ENCODE measurements around the gene SLC2A5. TPM values are rescaled to one million over a fixed set of nuclear protein-coding genes. Genes with fewer than 3 reads are reported as not detected.

The SLC2A5 gene
- total and polyA plus RNA-seq, 4 donors: 0.16 to 2.8 (median 1.5) TPM

- H3K36me3 ChIP-seq (ENCODE audit: control insufficient read depth in 4 of 4, insufficient read depth in 4 of 4, low read length in 4 of 4): peaks cover 5 to 46% (median 32%) of the 10 kb centered on the region in 4 donors
- no peak overlapping the region for H3K4me3 ChIP-seq
- H3K9me3 ChIP-seq (ENCODE audit: control insufficient read depth in 4 of 4, insufficient read depth in 3 of 4, low read length in 3 of 4): no peaks in the 10 kb centered on the region
- H3K9ac ChIP-seq (ENCODE audit: insufficient read depth in 1 of 2, low read length in 2 of 2): no peak overlapping the region
- no peak for ATAC-seq (ENCODE audit: insufficient read depth, low FRiP score)
- 82 to 92% methylated on average over 14 of the region's 14 CpGs for WGBS, 2 donors
- H3K27ac ChIP-seq (ENCODE audit: low read depth in 1 of 2, low read length in 1 of 2): no peak overlapping the region
- no peak for TF ChIP-seq CTCF (IDR thresholded peaks at IDR 0.05; ENCODE audit: control extremely low read depth, extremely low read depth)
- no peak for DNase-seq
- peaks cover 0 to 14% (median 3%) of the 10 kb centered on the region in 5 donors for H3K4me1 ChIP-seq (ENCODE audit: control insufficient read depth in 5 of 5, insufficient read depth in 5 of 5, low read length in 5 of 5)
- no peaks in the 10 kb centered on the region for H3K27me3 ChIP-seq (ENCODE audit: control insufficient read depth in 3 of 3, insufficient read depth in 3 of 3, low read length in 2 of 3)
Observed at GRCh38 chr1:9106286-9106685, 36.9 kb upstream of the SLC2A5 start.

GRCh38 chr1:9105336-9105867 is 36.0 kb upstream of the SLC2A5 start:
- H3K4me3 ChIP-seq: no peak overlapping the region
- H3K27me3 ChIP-seq (ENCODE audit: control insufficient read depth in 3 of 3, insufficient read depth in 3 of 3, low read length in 2 of 3): no peaks in the 10 kb centered on the region
- DNase-seq: no peak
- no peak for TF ChIP-seq CTCF (IDR thresholded peaks at IDR 0.05; ENCODE audit: control extremely low read depth, extremely low read depth)
- H3K36me3 ChIP-seq (ENCODE audit: control insufficient read depth in 4 of 4, insufficient read depth in 4 of 4, low read length in 4 of 4): peaks cover 5 to 38% (median 26%) of the 10 kb centered on the region in 4 donors
- no peak overlapping the region for H3K27ac ChIP-seq (ENCODE audit: low read depth in 1 of 2, low read length in 1 of 2)
- ATAC-seq (ENCODE audit: insufficient read depth, low FRiP score): no peak
- peaks cover 0 to 6% (median 0%) of the 10 kb centered on the region in 5 donors for H3K4me1 ChIP-seq (ENCODE audit: control insufficient read depth in 5 of 5, insufficient read depth in 5 of 5, low read length in 5 of 5)
- WGBS, 2 donors: 92 to 94% methylated on average over 22 of the region's 22 CpGs
- H3K9ac ChIP-seq (ENCODE audit: insufficient read depth in 1 of 2, low read length in 2 of 2): no peak overlapping the region
- H3K9me3 ChIP-seq (ENCODE audit: control insufficient read depth in 4 of 4, insufficient read depth in 3 of 4, low read length in 3 of 4): no peaks in the 10 kb centered on the region

GRCh38 chr1:9101510-9102146 is 32.2 kb upstream of the SLC2A5 start:
- Histone ChIP-seq H3K27me3 (ENCODE audit: control insufficient read depth in 3 of 3, insufficient read depth in 3 of 3, low read length in 2 of 3) (no peaks in the 10 kb centered on the region), H3K36me3 (ENCODE audit: control insufficient read depth in 4 of 4, insufficient read depth in 4 of 4, low read length in 4 of 4) (peaks cover 5 to 21% (median 15%) of the 10 kb centered on the region in 4 donors), H3K4me1 (ENCODE audit: control insufficient read depth in 5 of 5, insufficient read depth in 5 of 5, low read length in 5 of 5) (peaks cover 0 to under 1% (median 0%) of the 10 kb centered on the region in 5 donors), H3K9me3 (ENCODE audit: control insufficient read depth in 4 of 4, insufficient read depth in 3 of 4, low read length in 3 of 4) (no peaks in the 10 kb centered on the region), H3K9ac (ENCODE audit: insufficient read depth in 1 of 2, low read length in 2 of 2) (no peak overlapping the region), H3K4me3 (no peak overlapping the region), H3K27ac (ENCODE audit: low read depth in 1 of 2, low read length in 1 of 2) (no peak overlapping the region)
- TF ChIP-seq CTCF (IDR thresholded peaks at IDR 0.05; ENCODE audit: control extremely low read depth, extremely low read depth): peak; percentile 25
- WGBS, 2 donors: 42 to 72% methylated on average over 4 of the region's 4 CpGs
- DNase-seq (peak; percentile 51 to 67 (median 66)), ATAC-seq (ENCODE audit: insufficient read depth, low FRiP score) (no peak)

Measured in lung (tissue), 12 donors.